ENCODE data around the gene FOXN3. TPM values are rescaled to one million over a fixed set of nuclear protein-coding genes. Genes with fewer than 3 reads are reported as not detected.

Gene FOXN3
- polyA plus RNA-seq, 1 donor from 2014 or later, result 10.3 TPM

DNA sequence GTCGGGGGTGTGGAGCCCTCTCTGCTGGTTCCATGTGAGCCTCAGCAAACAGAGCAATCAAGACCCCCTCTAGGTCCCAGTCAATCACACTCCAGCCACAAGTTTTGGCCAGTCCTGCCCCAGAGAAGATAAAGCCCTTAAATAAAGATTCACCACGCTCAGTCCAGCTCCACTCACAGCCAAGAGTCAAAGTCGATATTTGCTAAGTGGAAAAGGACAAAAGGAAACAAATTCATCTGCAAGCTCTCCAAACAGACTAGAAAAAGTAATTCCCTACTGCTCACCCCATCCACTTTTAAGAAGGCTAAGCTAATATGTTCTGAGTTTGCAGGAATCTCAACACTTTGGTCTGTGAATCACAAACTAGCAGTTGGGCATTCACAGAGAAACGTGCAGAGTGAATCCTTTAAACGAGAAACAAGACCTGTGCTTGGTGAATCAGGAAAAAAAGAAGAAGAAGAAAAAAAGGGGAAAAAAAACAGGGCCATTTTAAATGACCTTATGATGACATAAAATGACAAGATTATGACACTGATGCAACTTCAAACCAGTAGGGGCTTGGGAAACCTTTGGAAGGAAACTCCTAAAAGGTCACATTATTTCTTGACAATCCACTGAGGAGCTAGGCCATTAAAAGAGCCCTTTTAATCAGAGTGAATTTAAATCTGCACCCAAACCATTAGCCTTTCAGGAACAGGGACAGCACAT lies 41.8 kb upstream of the FOXN3 start:
- Histone ChIP-seq H2AFZ (ENCODE audit: low read depth, low read length) (no peak overlapping the region), H3F3A (ENCODE audit: insufficient read depth, low read length, poor library complexity, severe bottlenecking) (no peaks in the 10 kb centered on the region), H3K27me3 (ENCODE audit: insufficient read depth, low read depth, low read length) (no peaks in the 10 kb centered on the region), H3K79me2 (replicated peaks; ENCODE audit: insufficient read depth, low read length) (no peaks in the 10 kb centered on the region), H4K20me1 (ENCODE audit: insufficient read depth) (no peaks in the 10 kb centered on the region), H3K9ac (ENCODE audit: low read length) (no peak overlapping the region), H3K9me3 (ENCODE audit: low read length) (no peaks in the 10 kb centered on the region), H3K4me3 (ENCODE audit: low read length) (no peak overlapping the region), H3K4me2 (ENCODE audit: low read length) (no peak overlapping the region), H3K9me2 (ENCODE audit: insufficient read depth, low read length) (no peaks in the 10 kb centered on the region), H3K36me3 (ENCODE audit: insufficient read depth, low read length) (no peaks in the 10 kb centered on the region), H3K27ac (ENCODE audit: low read length) (no peak overlapping the region)
- TF ChIP-seq, protein P1, sequence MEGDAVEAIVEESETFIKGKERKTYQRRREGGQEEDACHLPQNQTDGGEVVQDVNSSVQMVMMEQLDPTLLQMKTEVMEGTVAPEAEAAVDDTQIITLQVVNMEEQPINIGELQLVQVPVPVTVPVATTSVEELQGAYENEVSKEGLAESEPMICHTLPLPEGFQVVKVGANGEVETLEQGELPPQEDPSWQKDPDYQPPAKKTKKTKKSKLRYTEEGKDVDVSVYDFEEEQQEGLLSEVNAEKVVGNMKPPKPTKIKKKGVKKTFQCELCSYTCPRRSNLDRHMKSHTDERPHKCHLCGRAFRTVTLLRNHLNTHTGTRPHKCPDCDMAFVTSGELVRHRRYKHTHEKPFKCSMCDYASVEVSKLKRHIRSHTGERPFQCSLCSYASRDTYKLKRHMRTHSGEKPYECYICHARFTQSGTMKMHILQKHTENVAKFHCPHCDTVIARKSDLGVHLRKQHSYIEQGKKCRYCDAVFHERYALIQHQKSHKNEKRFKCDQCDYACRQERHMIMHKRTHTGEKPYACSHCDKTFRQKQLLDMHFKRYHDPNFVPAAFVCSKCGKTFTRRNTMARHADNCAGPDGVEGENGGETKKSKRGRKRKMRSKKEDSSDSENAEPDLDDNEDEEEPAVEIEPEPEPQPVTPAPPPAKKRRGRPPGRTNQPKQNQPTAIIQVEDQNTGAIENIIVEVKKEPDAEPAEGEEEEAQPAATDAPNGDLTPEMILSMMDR (IDR thresholded peaks at IDR 0.05; ENCODE audit: poor library complexity, severe bottlenecking), result no peak
- no peak for TF ChIP-seq POLR2AphosphoS5 (IDR thresholded peaks at IDR 0.05)
- no peak for TF ChIP-seq EZH2 (IDR thresholded peaks at IDR 0.05; ENCODE audit: borderline replicate concordance, insufficient read depth, low read length, poor library complexity, severe bottlenecking)
- no peak for TF ChIP-seq SMC3 (conservative IDR thresholded peaks at IDR 0.05; ENCODE audit: poor library complexity)
- no peak for TF ChIP-seq EP300 (conservative IDR thresholded peaks at IDR 0.05; ENCODE audit: poor library complexity, severe bottlenecking)
- TF ChIP-seq TAF1 (IDR thresholded peaks at IDR 0.05; ENCODE audit: low read depth), result no peak
- TF ChIP-seq MXI1 (conservative IDR thresholded peaks at IDR 0.05; ENCODE audit: poor library complexity, severe bottlenecking), result no peak
- no peak for TF ChIP-seq REST (IDR thresholded peaks at IDR 0.05; ENCODE audit: borderline replicate concordance)
- no peak for TF ChIP-seq RAD21 (conservative IDR thresholded peaks at IDR 0.05)

DNA sequence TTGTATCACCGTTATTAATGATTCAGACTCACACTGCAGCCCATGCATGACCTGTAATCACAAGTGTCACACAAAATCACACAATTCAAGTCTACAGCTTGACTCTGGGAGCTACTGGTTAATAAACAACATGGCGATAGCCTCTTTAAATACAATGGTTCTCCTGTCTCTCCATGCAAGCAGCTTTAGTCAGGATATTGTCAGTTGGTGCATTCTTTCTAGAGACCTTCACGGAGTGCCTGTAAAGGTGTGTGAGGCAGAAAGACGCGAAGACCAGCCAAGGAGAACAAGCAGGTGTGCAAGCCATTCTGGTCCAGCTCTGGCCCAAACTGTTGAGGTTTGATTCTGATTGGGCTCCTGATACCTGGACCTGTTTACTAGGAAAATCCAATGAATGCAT lies 40.0 kb upstream of the FOXN3 start:
- no peaks in the 10 kb centered on the region for H3K36me3 ChIP-seq (ENCODE audit: insufficient read depth, low read length)
- no peak for TF ChIP-seq REST (IDR thresholded peaks at IDR 0.05; ENCODE audit: borderline replicate concordance)
- H3K4me2 ChIP-seq (ENCODE audit: low read length), result no peak overlapping the region
- H2AFZ ChIP-seq (ENCODE audit: low read depth, low read length), result no peak overlapping the region
- no peaks in the 10 kb centered on the region for H3K9me2 ChIP-seq (ENCODE audit: insufficient read depth, low read length)
- H3K27me3 ChIP-seq (ENCODE audit: insufficient read depth, low read depth, low read length), result no peaks in the 10 kb centered on the region
- H3K4me3 ChIP-seq (ENCODE audit: low read length), result no peak overlapping the region
- H3K9ac ChIP-seq (ENCODE audit: low read length), result no peak overlapping the region
- H3K9me3 ChIP-seq (ENCODE audit: low read length), result no peaks in the 10 kb centered on the region
- H3F3A ChIP-seq (ENCODE audit: insufficient read depth, low read length, poor library complexity, severe bottlenecking), result no peaks in the 10 kb centered on the region
- H3K27ac ChIP-seq (ENCODE audit: low read length), result no peak overlapping the region
- H4K20me1 ChIP-seq (ENCODE audit: insufficient read depth), result no peaks in the 10 kb centered on the region
- no peaks in the 10 kb centered on the region for H3K79me2 ChIP-seq (replicated peaks; ENCODE audit: insufficient read depth, low read length)

Measured in neural cell (in vitro differentiated cells).